SK-N-SH treated with all-trans-retinoic acid at 6 μM for 48 hours (cell line): Measurements from ENCODE around the gene EPN1.

Experiments
- ATAC-seq: fragments of 200-7000 bp; cut with Tn5 transposase; 3 replicates; pipeline ENCODE4 v1.9.1; 2020; ENCODE audit warnings: mild to moderate bottlenecking, moderate library complexity
- ARNTL ChIP-seq: fragments of 450-650 bp; formaldehyde crosslinking; IDR thresholded peaks from 2 replicates; pipeline ENCODE4 v1.5.0; 2020; ENCODE audit warnings: low read depth, mild to moderate bottlenecking, moderate library complexity, borderline replicate concordance
- CSDC2 ChIP-seq: fragments of 250-450 bp; sonication (Bioruptor Pico); IDR thresholded peaks from 2 replicates; pipeline ENCODE4 v1.5.0; 2020; ENCODE audit warnings: mild to moderate bottlenecking, moderate library complexity
- ESRRG ChIP-seq: fragments of 250-450 bp; sonication (Bioruptor Pico); IDR thresholded peaks from 2 replicates; pipeline ENCODE4 v1.6.1; 2021; ENCODE audit warnings: mild to moderate bottlenecking
- GLIS3 ChIP-seq: fragments of 250-450 bp; sonication (Bioruptor Pico); IDR thresholded peaks from 2 replicates; pipeline ENCODE4 v1.5.0; 2020; ENCODE audit warnings: mild to moderate bottlenecking, moderate library complexity
- ISL1 ChIP-seq: fragments of 250-450 bp; sonication (Bioruptor Pico); IDR thresholded peaks from 2 replicates; pipeline ENCODE4 v2.1.2; 2022; ENCODE audit warnings: mild to moderate bottlenecking, moderate library complexity
- OSR1 ChIP-seq: fragments of 250-450 bp; sonication (Bioruptor Pico); IDR thresholded peaks from 2 replicates; pipeline ENCODE4 v1.8.0; 2022; ENCODE audit warnings: moderate library complexity, mild to moderate bottlenecking, inconsistent platforms
- PPARA ChIP-seq: fragments of 250-450 bp; sonication (Bioruptor Pico); IDR thresholded peaks from 2 replicates; pipeline ENCODE4 v1.5.0; 2020; ENCODE audit warnings: mild to moderate bottlenecking, borderline replicate concordance
- RARB ChIP-seq: fragments of 250-450 bp; sonication (Bioruptor Pico); IDR thresholded peaks from 2 replicates; pipeline ENCODE4 v1.8.0; 2021; ENCODE audit warnings: mild to moderate bottlenecking, moderate library complexity
- SNAI2 ChIP-seq: fragments of 250-450 bp; sonication (Bioruptor Pico); IDR thresholded peaks from 2 replicates; pipeline ENCODE4 v1.5.0; 2020; ENCODE audit warnings: mild to moderate bottlenecking, moderate library complexity
- TCF4 ChIP-seq: fragments of 250-450 bp; sonication (Bioruptor Pico); IDR thresholded peaks from 2 replicates; pipeline ENCODE4 v1.8.0; 2021; ENCODE audit warnings: mild to moderate bottlenecking, moderate library complexity, borderline replicate concordance
- TOX ChIP-seq: fragments of 250-450 bp; sonication (Bioruptor Pico); IDR thresholded peaks from 2 replicates; pipeline ENCODE4 v1.8.0; 2021; ENCODE audit warnings: mild to moderate bottlenecking, moderate library complexity, borderline replicate concordance
- ZC3H10 ChIP-seq: fragments of 250-450 bp; sonication (Bioruptor Pico); IDR thresholded peaks from 2 replicates; pipeline ENCODE4 v1.5.1; 2021; ENCODE audit warnings: mild to moderate bottlenecking, moderate library complexity
- ZFP3 ChIP-seq: fragments of 250-450 bp; sonication (Bioruptor Pico); IDR thresholded peaks from 2 replicates; pipeline ENCODE4 v1.5.0; 2020; ENCODE audit warnings: mild to moderate bottlenecking, moderate library complexity
- ZNF565 ChIP-seq: fragments of 450-650 bp; formaldehyde crosslinking; conservative IDR thresholded peaks from 2 replicates; pipeline ENCODE4 v1.5.0; 2020; ENCODE audit warnings: low read depth, mild to moderate bottlenecking, moderate library complexity
- ZNF70 ChIP-seq: fragments of 450-650 bp; formaldehyde crosslinking; IDR thresholded peaks from 2 replicates; pipeline ENCODE4 v1.5.0; 2020; ENCODE audit warnings: mild to moderate bottlenecking, moderate library complexity
- ZNF8 ChIP-seq: fragments of 450-650 bp; formaldehyde crosslinking; IDR thresholded peaks from 2 replicates; pipeline ENCODE4 v1.5.0; 2020; ENCODE audit warnings: mild to moderate bottlenecking, moderate library complexity
- TF ChIP-seq, protein P1 (sequence below): fragments of 250-450 bp; sonication (Bioruptor Pico); IDR thresholded peaks from 2 replicates; pipeline ENCODE4 v1.5.1; 2021; ENCODE audit warnings: mild to moderate bottlenecking, moderate library complexity
- TF ChIP-seq, protein P2 (sequence below): fragments of 250-450 bp; sonication (Bioruptor Pico); IDR thresholded peaks from 2 replicates; pipeline ENCODE4 v1.8.0; 2021; ENCODE audit warnings: low read depth, mild to moderate bottlenecking, moderate library complexity, borderline replicate concordance
- TF ChIP-seq, protein P3 (sequence below): fragments of 250-450 bp; sonication (Bioruptor Pico); IDR thresholded peaks from 2 replicates; pipeline ENCODE4 v1.5.1; 2020; ENCODE audit warnings: low read depth, mild to moderate bottlenecking, moderate library complexity

The EPN1 gene

DNA sequence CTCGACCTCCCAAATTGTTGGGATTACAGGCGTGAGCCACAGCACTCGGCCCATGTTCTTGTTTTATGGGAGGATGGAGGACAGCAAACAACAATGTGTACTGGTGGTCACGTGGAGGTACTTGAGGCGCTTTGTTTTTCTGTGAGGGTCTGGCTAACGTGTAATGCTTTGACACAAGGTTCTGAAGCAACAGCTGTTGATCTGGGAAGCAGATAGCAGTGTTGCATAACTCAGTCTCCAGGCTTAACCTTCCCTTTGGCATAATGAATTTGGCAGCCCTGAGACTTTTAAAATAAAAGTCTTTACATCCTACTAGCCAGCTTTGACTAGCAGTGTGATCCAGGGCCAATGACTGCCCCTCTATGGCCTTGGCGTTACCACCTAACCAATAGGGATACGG lies 41.2 kb upstream of the EPN1 start (continued):
- TF ChIP-seq, protein P1, sequence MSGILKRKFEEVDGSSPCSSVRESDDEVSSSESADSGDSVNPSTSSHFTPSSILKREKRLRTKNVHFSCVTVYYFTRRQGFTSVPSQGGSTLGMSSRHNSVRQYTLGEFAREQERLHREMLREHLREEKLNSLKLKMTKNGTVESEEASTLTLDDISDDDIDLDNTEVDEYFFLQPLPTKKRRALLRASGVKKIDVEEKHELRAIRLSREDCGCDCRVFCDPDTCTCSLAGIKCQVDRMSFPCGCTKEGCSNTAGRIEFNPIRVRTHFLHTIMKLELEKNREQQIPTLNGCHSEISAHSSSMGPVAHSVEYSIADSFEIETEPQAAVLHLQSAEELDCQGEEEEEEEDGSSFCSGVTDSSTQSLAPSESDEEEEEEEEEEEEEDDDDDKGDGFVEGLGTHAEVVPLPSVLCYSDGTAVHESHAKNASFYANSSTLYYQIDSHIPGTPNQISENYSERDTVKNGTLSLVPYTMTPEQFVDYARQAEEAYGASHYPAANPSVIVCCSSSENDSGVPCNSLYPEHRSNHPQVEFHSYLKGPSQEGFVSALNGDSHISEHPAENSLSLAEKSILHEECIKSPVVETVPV = no peak
- TF ChIP-seq PPARA (CRISPR knock-in tag) (no peak), RARB (no peak), TOX (CRISPR knock-in tag) (no peak), ZNF8 (CRISPR knock-in tag) (no peak), CSDC2 (CRISPR knock-in tag) (no peak), SNAI2 (CRISPR knock-in tag) (no peak), ZNF70 (CRISPR knock-in tag) (no peak)

DNA sequence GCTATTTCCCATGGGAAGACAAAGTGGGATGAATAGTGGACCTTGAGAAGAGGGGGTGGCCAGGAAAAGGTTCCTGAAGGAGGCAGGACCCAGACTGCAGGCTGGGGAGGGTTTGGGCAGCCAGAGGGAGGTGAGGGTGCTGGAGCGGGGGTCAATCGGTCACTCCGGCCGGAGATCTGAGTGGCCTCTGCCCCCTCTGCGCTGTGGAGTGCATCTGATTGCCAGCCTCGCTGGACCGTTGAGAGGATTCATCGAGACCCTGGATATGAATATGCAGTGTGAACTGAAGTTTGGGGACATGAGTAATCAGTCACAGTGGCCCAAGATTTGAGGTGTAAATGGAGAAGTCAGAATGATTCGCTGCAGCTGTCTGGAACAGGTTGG lies 39.7 kb upstream of the EPN1 start:
- no peak for TF ChIP-seq ZNF70 (CRISPR knock-in tag)
- TF ChIP-seq SNAI2 (CRISPR knock-in tag) = no peak
- no peak for TF ChIP-seq RARB
- no peak for TF ChIP-seq ZNF565 (CRISPR knock-in tag)
- TF ChIP-seq, protein P2, sequence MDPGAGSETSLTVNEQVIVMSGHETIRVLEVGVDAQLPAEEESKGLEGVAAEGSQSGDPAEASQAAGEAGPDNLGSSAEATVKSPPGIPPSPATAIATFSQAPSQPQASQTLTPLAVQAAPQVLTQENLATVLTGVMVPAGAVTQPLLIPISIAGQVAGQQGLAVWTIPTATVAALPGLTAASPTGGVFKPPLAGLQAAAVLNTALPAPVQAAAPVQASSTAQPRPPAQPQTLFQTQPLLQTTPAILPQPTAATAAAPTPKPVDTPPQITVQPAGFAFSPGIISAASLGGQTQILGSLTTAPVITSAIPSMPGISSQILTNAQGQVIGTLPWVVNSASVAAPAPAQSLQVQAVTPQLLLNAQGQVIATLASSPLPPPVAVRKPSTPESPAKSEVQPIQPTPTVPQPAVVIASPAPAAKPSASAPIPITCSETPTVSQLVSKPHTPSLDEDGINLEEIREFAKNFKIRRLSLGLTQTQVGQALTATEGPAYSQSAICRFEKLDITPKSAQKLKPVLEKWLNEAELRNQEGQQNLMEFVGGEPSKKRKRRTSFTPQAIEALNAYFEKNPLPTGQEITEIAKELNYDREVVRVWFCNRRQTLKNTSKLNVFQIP = no peak
- TF ChIP-seq, protein P1 = no peak
- no peak for TF ChIP-seq ZC3H10 (CRISPR knock-in tag)
- no peak for TF ChIP-seq TOX (CRISPR knock-in tag)
- no peak for TF ChIP-seq CSDC2 (CRISPR knock-in tag)
- ATAC-seq = no peak

DNA sequence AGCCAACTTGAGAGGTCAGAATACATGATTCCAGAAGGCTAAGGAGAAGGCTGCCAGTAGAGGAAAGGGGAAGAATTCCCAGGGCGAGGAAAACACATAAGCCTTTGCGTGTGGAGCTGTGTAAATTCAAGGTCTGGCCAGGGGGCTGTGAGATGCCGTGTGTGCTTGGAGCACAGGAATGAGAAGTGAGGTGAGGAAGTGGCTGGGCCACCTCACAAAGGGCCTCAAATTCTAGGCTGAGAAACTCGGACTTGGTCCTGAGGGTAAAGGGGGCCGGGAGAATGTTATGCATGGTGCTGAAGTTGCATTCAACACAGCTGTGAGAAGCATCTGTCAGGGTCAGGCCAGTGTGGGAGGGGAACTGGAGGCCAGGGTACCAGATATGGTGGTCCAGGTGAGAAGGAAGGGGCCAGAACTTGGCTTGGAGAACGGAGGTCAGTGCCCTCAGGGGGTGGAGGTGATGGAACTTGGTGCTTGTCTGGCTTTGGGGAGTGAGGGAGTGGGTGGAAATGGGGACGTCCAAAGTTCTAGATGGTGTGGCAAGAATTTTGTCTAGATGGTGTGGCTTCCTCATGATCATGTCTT lies 39.1 kb upstream of the EPN1 start:
- no peak for ATAC-seq
- TF ChIP-seq ZNF70 (CRISPR knock-in tag) = no peak
- TF ChIP-seq TOX (CRISPR knock-in tag) = no peak
- no peak for TF ChIP-seq ISL1
- TF ChIP-seq GLIS3 = no peak
- TF ChIP-seq, protein P3, sequence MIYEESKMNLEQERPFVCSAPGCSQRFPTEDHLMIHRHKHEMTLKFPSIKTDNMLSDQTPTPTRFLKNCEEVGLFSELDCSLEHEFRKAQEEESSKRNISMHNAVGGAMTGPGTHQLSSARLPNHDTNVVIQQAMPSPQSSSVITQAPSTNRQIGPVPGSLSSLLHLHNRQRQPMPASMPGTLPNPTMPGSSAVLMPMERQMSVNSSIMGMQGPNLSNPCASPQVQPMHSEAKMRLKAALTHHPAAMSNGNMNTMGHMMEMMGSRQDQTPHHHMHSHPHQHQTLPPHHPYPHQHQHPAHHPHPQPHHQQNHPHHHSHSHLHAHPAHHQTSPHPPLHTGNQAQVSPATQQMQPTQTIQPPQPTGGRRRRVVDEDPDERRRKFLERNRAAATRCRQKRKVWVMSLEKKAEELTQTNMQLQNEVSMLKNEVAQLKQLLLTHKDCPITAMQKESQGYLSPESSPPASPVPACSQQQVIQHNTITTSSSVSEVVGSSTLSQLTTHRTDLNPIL (CRISPR knock-in tag) = no peak
- TF ChIP-seq ZNF565 (CRISPR knock-in tag) = no peak
- TF ChIP-seq RARB = no peak
- no peak for TF ChIP-seq PPARA (CRISPR knock-in tag)
- TF ChIP-seq, protein P2 = no peak
- no peak for TF ChIP-seq ESRRG (CRISPR knock-in tag)
- no peak for TF ChIP-seq ZNF8 (CRISPR knock-in tag)
- no peak for TF ChIP-seq TCF4 (CRISPR knock-in tag)
- TF ChIP-seq ZFP3 (CRISPR knock-in tag) = no peak

DNA sequence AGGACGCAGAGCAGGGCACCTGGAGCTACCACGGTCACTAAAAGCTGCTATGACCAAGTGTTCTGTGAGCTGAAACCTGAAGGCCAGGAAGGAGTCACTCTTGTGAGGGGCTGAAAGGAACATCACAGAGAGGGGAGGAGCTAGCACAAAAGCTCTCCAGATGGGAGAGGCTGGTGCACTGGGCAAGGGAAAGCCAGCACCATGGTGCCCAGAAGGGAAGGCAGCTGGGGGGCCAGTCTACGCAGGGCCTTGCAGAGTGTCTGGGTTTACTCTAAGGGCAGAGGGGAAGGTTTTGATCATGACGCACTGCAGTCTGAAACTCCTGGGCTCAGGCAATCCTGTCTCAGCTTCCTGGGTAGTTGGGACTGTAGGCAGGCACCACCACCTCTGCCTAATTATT lies 38.3 kb upstream of the EPN1 start:
- no peak for ATAC-seq
- TF ChIP-seq RARB (no peak), GLIS3 (no peak), ARNTL (CRISPR knock-in tag) (no peak), SNAI2 (CRISPR knock-in tag) (no peak), OSR1 (no peak), TOX (CRISPR knock-in tag) (no peak)
- TF ChIP-seq, protein P3 (CRISPR knock-in tag) = no peak
- TF ChIP-seq, protein P1 = no peak
- TF ChIP-seq, protein P2 = no peak
